ENCODE measurements around the gene ZNF771. TPM values are rescaled to one million over a fixed set of nuclear protein-coding genes. Genes with fewer than 3 reads are reported as not detected.
A peak's percentile ranks its signal among the peaks of the same experiment; 100 is the strongest.

The ZNF771 gene
- total RNA-seq, 6 donors from 2014 or later, result 5.2 to 12.3 (median 7.2) TPM

- peaks cover 0 to 6% (median under 1%) of the 10 kb centered on the region in 4 donors for H3K36me3 ChIP-seq
- H3K27ac ChIP-seq, result peak within 1 kb of the TSS; percentile 77 to 92 (median 91)
- H3K4me3 ChIP-seq, result peak within 1 kb of the TSS; percentile 79 to 98 (median 90)
- H3K27me3 ChIP-seq, result no peaks in the 10 kb centered on the region
- DNase-seq (peak; percentile 72 to 99), ATAC-seq (ENCODE audit: low FRiP score in 2 of 2) (peak; percentile 95 to 98)
- no peaks in the 10 kb centered on the region for H3K9me3 ChIP-seq
- peak in 2 of 4 donors; percentile 31 to 76 for TF ChIP-seq POLR2A (IDR thresholded peaks at IDR 0.05)
- TF ChIP-seq POLR2AphosphoS5 (IDR thresholded peaks at IDR 0.05), result peak; percentile 83 to 92
- no peak for TF ChIP-seq EP300 (IDR thresholded peaks at IDR 0.05)
- TF ChIP-seq CTCF (IDR thresholded peaks at IDR 0.05), result peak in 5 of 6 experiments; percentile 10 to 52 (median 43)
- H3K4me1 ChIP-seq, result peaks cover 32 to 41% (median 33%) of the 10 kb centered on the region in 4 donors
- WGBS, 2 donors, result 1% methylated on average over 24 to 39 of the region's 40 CpGs
Observed at GRCh38 chr16:30370456-30371247, 36.8 kb upstream of the ZNF771 start, which contains the start of gene TBC1D10B. TSS of gene TBC1D10B (minus strand) at chr16:30370494. CDS start at chr16:30370183, 311 bp downstream.

DNA sequence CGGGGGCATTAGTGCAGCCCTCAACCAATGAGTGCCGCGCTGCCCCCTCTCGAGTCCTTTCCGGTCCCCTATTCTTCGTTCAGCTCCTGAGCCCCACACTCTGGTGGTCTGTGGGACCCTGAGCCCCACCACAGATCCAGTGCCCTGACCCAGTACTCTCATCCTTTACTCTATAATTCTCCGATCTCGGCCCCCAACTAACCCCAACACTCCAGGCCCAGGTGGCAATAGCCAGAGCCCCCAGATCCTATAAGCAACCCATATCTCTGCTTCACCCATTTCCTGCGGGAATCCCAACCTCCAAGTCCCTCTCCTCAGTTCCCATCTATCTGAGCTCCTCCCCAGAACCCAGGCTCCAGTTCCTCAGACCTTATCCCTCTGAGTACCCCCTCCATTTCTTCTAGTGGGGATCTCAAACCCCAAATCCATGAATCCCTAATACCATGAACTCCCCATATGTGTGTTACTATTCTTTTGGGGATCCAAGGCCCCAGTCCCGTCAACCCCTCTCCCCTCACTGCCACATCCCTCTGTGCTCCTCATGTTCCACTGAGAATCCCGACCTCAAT lies 36.1 kb upstream of the ZNF771 start:
- H3K4me1 ChIP-seq, result peaks cover 29 to 37% (median 32%) of the 10 kb centered on the region in 4 donors
- ATAC-seq (ENCODE audit: low FRiP score in 2 of 2) (no peak), DNase-seq (no peak)
- 20 to 27% methylated on average over 9 to 11 of the region's 11 CpGs for WGBS, 2 donors
- peak overlapping the region in 3 of 4 donors; percentile 43 to 55 (median 50) for H3K4me3 ChIP-seq
- TF ChIP-seq POLR2AphosphoS5 (IDR thresholded peaks at IDR 0.05) (no peak), POLR2A (IDR thresholded peaks at IDR 0.05) (peak in 1 of 4 donors; percentile 65), EP300 (IDR thresholded peaks at IDR 0.05) (no peak), CTCF (IDR thresholded peaks at IDR 0.05) (no peak)
- H3K27me3 ChIP-seq, result no peaks in the 10 kb centered on the region
- H3K36me3 ChIP-seq, result no peaks in the 10 kb centered on the region
- peak overlapping the region; percentile 77 to 92 (median 91) for H3K27ac ChIP-seq
- H3K9me3 ChIP-seq, result no peaks in the 10 kb centered on the region

- Histone ChIP-seq H3K36me3 (no peaks in the 10 kb centered on the region), H3K27ac (peak overlapping the region in 2 of 4 donors; percentile 92), H3K4me3 (no peak overlapping the region), H3K9me3 (no peaks in the 10 kb centered on the region), H3K27me3 (no peaks in the 10 kb centered on the region), H3K4me1 (peaks cover 26 to 33% (median 31%) of the 10 kb centered on the region in 4 donors)
- DNase-seq, result no peak
- no peak for ATAC-seq (ENCODE audit: low FRiP score in 2 of 2)
- 75 to 82% methylated on average over 6 of the region's 6 CpGs for WGBS, 2 donors
- TF ChIP-seq CTCF (IDR thresholded peaks at IDR 0.05) (no peak), POLR2A (IDR thresholded peaks at IDR 0.05) (no peak), EP300 (IDR thresholded peaks at IDR 0.05) (no peak), POLR2AphosphoS5 (IDR thresholded peaks at IDR 0.05) (no peak)
Observed at GRCh38 chr16:30372038-30372712, 35.2 kb upstream of the ZNF771 start.

- WGBS, 2 donors, result 79 to 81% methylated on average over 5 of the region's 5 CpGs
- peak in 1 of 2 donors; percentile 55 for DNase-seq
- ATAC-seq (ENCODE audit: low FRiP score in 2 of 2), result no peak
- no peak overlapping the region for H3K4me3 ChIP-seq
- TF ChIP-seq CTCF (IDR thresholded peaks at IDR 0.05) (no peak), POLR2AphosphoS5 (IDR thresholded peaks at IDR 0.05) (no peak), EP300 (IDR thresholded peaks at IDR 0.05) (no peak), POLR2A (IDR thresholded peaks at IDR 0.05) (no peak)
- no peaks in the 10 kb centered on the region for H3K27me3 ChIP-seq
- peak overlapping the region in 2 of 4 donors; percentile 92 for H3K27ac ChIP-seq
- H3K9me3 ChIP-seq, result no peaks in the 10 kb centered on the region
- H3K36me3 ChIP-seq, result no peaks in the 10 kb centered on the region
- peaks cover 25 to 30% (median 29%) of the 10 kb centered on the region in 4 donors for H3K4me1 ChIP-seq
Observed at GRCh38 chr16:30372725-30373124, 34.7 kb upstream of the ZNF771 start.
